Hepatocyte (in vitro differentiated cells): Measurements from ENCODE around the gene FAAH.

Experiments used
- EZH2 ChIP-seq: fragments of 200-600 bp; sonication (generic); IDR thresholded peaks from 2 replicates; pipeline ENCODE4 v1.6.1; 2016; ENCODE audit warnings: antibody characterized with exemption, mild to moderate bottlenecking, borderline replicate concordance
- EZH2phosphoT487 ChIP-seq: fragments of 200-600 bp; sonication (generic); IDR thresholded peaks from one replicate; pipeline ENCODE4 v1.6.1; 2018; ENCODE audit warnings: antibody characterized with exemption, mild to moderate bottlenecking, low read depth, moderate library complexity; ENCODE audit not compliant: unreplicated experiment, severe bottlenecking
- TF ChIP-seq, protein P1 (sequence below): fragments of 200-600 bp; sonication (generic); IDR thresholded peaks from 2 replicates; pipeline ENCODE4 v1.5.1; 2016; ENCODE audit warnings: antibody characterized with exemption, mild to moderate bottlenecking; ENCODE audit not compliant: poor library complexity

- TF ChIP-seq, protein P1, sequence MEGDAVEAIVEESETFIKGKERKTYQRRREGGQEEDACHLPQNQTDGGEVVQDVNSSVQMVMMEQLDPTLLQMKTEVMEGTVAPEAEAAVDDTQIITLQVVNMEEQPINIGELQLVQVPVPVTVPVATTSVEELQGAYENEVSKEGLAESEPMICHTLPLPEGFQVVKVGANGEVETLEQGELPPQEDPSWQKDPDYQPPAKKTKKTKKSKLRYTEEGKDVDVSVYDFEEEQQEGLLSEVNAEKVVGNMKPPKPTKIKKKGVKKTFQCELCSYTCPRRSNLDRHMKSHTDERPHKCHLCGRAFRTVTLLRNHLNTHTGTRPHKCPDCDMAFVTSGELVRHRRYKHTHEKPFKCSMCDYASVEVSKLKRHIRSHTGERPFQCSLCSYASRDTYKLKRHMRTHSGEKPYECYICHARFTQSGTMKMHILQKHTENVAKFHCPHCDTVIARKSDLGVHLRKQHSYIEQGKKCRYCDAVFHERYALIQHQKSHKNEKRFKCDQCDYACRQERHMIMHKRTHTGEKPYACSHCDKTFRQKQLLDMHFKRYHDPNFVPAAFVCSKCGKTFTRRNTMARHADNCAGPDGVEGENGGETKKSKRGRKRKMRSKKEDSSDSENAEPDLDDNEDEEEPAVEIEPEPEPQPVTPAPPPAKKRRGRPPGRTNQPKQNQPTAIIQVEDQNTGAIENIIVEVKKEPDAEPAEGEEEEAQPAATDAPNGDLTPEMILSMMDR: no peak
- TF ChIP-seq EZH2 (no peak), EZH2phosphoT487 (no peak)
Observed at GRCh38 chr1:46453449-46453848, 59.3 kb downstream of the FAAH start.
